ENCODE data around the gene KRTAP10-10.

KRTAP10-10 gene

DNA sequence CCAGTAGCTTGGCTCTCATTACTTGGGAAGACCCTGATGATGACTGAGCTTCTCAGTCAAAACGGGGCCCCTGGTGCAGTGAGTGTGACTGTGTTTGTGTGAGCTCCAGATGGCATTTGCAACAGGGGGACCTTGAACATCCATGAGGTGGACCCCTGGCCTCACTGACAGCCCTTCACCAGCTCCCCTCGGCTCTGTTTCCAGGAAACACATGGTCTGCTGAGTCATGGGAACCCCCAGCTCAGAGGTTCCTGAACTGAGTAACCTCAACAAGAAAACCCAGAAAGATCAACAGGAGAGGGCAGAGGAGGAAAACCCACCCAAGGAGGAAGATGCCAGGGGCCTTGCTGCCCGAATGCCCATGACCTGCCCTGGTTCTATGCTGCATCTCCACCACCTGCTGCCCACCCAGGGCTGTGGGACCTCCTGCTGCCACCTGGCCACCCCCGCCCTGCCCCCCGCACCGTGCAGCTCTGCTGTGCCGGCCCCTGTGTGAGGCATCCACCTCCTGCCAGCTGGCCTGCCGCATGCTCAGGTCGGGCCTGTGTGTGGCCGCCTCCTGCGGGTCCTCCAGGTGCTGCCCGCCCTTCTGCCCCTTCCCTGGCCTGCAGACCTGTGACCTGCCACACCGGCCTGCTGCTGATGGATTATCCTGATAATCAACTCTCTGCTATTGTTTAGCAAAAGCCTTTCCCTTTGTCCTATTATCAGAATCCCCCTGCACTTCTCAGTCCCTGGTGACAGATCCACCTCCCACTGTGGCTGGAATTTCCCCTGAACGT is 49.0 kb downstream of the KRTAP10-10 start:
- TF ChIP-seq, protein P1, sequence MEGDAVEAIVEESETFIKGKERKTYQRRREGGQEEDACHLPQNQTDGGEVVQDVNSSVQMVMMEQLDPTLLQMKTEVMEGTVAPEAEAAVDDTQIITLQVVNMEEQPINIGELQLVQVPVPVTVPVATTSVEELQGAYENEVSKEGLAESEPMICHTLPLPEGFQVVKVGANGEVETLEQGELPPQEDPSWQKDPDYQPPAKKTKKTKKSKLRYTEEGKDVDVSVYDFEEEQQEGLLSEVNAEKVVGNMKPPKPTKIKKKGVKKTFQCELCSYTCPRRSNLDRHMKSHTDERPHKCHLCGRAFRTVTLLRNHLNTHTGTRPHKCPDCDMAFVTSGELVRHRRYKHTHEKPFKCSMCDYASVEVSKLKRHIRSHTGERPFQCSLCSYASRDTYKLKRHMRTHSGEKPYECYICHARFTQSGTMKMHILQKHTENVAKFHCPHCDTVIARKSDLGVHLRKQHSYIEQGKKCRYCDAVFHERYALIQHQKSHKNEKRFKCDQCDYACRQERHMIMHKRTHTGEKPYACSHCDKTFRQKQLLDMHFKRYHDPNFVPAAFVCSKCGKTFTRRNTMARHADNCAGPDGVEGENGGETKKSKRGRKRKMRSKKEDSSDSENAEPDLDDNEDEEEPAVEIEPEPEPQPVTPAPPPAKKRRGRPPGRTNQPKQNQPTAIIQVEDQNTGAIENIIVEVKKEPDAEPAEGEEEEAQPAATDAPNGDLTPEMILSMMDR (IDR thresholded peaks at IDR 0.05; ENCODE audit: insufficient read depth, low read depth, low read length, missing control alignments): no peak
- no peak for DNase-seq (ENCODE audit: low read depth)
- no peak overlapping the region for H3K4me3 ChIP-seq (ENCODE audit: low read length)

DNA sequence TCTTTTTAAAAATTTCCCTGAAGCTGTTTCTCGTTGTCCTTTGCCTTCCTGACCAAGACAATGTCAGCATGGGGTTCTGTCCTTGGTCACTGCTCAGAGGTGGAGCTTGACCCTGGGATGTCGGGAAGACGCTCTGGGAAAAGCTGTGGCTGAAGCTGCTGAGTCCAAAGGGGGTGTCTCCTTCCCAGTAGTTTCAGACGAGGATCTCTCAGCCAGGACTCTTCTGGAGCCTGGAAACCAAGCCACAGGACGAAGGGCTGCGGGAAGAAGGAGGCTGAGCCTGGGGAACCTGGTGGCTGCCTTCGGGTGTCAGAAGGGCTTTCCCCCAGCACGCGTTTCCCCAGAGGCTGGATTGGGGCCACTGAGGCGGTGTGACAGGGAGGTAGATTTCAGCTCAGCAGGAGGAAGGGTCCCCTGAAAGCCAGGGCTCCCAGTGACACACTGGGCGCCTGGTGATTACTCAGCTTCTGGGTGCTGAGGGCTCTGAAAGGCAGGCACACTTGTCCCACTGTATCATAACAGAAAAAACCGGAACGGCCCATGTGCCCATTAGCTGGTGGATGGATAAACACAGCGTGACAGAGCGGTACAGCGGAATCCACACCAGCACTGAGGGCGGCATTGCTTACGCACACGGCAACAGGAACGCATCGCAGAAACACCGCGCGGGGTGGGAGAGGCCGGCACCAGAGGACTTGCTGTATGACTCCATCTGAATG is 49.8 kb downstream of the KRTAP10-10 start:
- TF ChIP-seq, protein P1 (IDR thresholded peaks at IDR 0.05; ENCODE audit: insufficient read depth, low read depth, low read length, missing control alignments): no peak
- no peak overlapping the region for H3K4me3 ChIP-seq (ENCODE audit: low read length)
- no peak for DNase-seq (ENCODE audit: low read depth)

DNA sequence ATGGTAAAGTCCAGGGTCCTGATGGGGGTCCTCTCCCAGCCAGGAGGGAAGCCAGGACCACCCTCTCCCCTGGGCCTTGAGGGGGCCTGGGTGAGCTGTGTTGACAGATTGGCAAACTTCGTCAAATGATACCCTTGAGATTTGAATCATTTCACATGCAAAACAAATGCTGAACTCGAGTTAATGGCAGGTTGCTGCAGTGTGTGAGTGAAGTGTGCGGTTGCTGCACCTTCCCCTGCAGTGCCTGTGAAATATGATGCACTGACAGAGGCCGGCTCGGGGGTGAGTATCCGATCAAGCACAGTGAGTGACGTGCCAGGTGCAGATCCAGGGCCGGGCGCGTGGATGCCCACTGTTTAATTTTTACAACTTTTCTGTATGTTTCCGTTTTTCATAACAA is 50.5 kb downstream of the KRTAP10-10 start:
- TF ChIP-seq, protein P1 (IDR thresholded peaks at IDR 0.05; ENCODE audit: insufficient read depth, low read depth, low read length, missing control alignments): no peak
- DNase-seq (ENCODE audit: low read depth): no peak
- no peak overlapping the region for H3K4me3 ChIP-seq (ENCODE audit: low read length)
